NCI-H1694 treated with DMSO at 0.1 percent for 48 hours (cell line): Measurements from ENCODE around the gene TLDC2.
"Not testable (repeated sequence)": the region's sequence is repeated elsewhere in the genome, so short reads cannot be mapped to it uniquely, and the experiment has no call there.

Experiments used
- DNase-seq: peaks from one replicate; lab custom pipeline; 2025; lab: John Stamatoyannopoulos, UW

TLDC2 gene

DNA sequence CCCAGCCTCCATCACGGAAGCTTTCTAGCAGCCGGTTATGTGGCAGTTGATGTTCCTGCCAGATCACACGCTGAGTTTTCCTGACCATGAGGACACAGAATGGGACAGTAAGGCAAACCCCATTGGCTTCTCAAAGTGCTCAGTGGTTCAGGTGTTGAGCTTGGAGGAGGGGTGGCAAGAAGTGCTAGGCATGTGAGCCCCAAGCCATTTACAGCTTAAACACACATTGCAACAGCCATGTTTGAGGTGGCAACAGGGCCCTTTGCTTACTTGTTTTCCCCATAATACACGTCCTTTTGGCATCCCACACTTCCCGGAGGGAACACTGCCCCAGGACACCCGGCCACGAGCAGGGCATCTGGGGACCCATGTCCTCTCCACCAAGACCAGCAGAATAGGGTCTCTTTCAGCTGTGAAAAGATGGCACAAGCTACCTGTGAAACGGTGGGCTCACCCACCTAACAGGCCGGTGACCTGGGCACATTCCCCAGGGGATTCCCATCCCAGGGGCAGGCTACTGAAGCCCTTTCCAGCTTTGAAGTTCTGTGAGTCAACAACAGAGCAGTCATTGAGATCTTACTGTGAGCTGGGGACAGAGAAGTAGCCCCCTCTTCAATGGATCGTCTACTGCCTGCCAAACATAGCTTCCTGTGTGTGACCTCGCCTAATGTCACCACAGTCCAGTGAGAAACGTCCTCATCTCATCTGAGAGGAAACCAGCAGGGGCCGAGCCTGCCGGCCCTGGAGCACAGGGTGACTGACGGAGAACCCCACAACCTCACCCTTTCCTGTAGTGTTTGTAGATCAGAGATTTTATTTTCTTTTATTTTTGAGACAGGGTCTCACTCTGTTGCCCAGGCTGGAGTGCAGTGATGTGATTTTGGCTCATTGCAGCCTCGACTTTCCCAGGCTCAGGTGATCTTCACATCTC lies 4.0 kb upstream of the TLDC2 start:
- DNase-seq: no peak

DNA sequence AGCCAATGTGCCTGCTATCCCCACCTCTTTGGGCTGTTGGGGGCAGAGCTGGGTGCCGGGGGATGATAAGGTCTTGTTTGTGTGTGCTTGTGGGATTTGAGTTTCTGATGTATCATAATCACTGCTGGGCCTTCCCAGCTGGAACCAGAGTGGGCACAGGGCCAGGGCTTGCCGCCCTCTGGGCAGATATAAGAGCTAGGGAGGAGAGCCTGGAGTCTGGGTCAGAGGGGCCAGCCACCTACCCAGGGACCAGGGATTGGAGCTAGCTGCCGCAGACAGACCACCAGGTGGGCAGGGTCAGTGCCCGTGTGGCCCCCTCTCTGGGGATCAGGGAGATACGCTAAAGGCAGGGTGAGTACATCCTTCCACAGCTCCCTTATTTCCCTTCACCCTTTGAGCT lies 3.1 kb upstream of the TLDC2 start:
- DNase-seq: no peak

DNA sequence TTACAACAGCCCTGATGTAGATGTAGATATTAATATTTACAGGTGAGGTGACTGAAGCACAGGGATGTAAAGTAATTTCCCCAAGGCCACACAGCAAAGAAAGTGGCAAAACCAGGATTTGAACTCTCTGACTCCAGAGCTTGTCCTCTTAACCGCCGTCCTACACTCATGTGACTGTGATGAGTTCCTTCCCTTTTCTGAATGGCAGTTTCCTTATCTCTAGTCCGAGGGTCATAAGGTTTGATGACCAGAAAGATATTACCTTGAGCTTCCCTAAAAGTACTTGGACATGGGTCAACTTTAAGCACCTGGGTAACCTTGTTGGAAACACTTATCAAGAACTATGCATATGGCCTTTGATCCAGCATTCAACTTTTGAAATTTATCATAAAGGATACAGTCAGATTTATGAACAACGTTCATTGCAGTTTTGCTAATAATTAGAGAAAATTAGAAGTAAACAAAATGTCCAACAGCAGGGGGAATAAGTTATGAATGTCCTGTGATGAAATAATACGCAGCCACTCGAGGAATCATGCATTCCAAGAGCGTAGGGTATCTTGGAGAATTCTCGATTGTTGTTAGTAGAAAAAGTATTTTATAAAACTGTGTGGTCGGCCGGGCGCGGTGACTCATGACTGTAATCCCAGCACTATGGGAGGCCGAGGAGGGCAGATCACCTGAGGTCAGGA lies 2.3 kb upstream of the TLDC2 start:
- no peak for DNase-seq

DNA sequence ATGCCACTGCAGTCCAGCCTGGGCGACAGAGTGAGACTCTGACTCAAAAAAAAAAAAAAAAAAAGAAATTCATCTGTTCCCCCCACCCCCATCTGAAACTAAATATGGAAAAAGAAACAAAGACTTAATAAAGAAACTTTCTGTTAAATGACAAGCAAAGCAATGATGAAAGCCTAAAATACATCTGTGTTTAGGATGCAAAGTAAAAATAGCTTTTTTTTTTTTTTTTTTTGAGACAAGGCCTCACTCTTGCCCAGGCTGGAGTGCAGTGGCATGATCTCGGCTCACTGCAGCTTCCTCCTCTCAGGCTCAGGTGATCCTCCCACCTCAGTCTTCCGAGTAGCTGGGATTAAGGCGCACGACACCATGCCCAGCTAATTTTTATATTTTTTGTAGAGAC lies 845 bp upstream of the TLDC2 start:
- DNase-seq: not testable (repeated sequence)

DNA sequence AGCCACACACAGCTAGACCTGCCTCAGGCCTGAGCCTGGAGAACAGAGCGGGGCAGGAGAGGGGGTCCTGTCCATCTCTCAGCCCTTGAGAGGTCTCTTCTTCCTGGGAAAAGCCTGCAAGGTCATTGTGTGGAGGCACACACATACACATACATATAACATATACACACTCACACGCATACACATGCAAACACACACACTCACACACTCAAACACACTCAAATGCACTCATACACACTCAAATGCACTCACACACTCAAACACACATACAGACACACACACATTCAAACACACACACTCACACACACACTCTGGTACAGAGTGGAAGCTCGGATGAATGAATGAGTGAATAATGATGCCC lies 515 bp downstream of the TLDC2 start:
- DNase-seq: no peak

DNA sequence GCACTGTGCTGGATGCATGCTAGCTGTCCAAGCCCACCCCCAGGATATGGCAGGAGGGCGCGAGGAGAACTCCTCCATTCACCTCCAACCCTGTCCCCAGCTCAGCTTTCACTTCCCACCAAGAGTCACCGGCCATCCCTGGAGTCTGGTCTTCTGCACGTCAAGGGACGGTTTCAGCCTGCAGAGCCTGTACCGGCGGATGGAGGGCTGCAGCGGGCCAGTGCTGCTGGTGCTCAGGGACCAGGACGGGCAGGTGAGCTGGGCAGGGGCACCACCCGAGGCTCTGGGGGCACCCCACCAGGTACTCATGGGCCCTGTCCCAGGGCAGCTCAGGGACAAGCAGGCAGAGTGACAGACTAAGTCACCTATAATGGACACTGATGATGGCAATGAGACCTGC lies 3.0 kb downstream of the TLDC2 start:
- no peak for DNase-seq

DNA sequence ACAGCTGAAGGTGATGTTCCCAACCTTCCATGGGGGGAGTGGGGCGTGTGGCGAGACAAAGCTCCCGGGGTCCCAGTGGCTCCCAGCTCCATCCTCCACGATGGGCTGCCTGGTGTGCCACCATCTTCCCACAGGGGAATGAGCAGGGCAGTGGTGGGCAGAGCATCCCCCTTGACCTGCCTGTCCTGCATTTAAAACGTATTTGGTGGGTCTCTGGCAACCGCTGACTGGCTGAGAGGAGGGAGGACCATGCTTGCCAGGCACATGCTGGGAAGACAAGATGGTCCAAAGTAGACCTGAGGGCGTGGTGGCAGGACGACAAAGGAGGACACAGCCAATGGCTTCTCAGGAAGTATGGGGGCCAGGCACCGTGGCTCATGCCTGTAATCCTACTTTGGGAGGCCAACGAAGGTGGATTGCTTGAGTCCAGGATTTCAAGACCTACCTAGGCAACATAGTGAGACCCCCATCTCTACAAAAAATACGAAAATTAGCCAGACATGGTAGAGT lies 4.9 kb downstream of the TLDC2 start:
- no peak for DNase-seq

DNA sequence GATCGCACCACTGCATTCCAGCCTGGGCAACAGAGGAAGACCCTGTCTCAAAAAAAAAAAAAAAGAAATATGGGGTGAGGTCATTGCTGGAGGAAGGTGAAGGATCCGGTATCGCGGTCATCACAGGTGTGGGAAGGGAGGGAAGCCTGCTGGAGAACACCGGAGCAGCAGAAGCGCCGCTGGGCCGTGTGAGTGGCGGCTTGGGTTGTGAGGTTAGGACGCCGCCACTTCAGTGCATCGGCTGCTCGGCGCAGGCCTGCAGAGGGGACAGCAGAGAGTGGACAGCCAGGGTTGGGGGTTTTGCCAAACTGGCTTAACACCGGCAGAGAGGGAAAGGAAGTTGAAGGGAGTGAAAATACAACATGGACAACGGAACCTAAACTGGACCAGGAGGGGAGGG lies 5.4 kb downstream of the TLDC2 start:
- DNase-seq: no peak

DNA sequence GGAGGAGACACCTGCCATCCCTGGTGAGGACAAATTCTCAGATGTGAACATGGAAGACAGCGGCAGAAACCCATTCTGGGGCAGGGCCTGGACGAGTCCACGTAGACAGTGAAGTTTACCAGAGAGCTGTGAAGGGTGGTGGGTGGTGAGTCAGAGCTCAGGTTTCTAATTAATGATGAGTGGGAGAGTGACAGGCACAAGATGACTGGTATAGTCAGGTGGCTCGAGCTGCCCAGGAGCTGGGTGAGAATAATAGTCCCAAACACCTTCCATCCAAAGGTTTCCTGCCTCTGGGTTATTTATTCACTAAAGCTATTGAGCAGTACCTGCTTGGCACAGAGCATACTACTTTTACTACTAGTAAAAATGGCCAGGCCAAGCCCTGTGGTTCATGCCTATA lies 6.0 kb downstream of the TLDC2 start:
- no peak for DNase-seq

DNA sequence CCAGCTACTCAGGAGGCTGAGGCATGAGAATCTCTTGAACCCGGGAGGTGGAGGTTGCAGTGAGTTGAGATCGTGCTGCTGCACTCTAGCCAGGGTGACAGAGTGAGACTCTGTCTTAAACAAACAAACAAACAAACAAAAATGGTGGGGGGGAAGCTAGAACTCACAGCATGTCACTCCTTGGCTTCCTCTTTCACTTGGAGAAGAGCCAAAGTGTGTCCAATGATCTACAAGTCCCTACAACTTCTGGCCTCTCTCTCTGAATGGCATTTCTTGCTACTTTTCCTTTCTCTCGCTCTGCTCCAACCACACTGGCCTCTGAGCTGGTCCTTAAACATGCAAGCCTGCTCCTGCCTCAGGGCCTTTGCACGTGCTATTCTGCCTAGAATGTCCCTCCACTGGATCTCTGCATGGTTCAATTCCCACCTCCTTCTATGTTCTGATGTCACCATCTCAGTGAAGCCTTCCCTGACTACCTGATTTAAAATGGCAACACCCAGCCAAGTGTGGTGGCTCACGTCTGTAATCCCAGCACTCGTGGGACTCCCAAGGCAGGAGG lies 8.1 kb downstream of the TLDC2 start:
- no peak for DNase-seq

DNA sequence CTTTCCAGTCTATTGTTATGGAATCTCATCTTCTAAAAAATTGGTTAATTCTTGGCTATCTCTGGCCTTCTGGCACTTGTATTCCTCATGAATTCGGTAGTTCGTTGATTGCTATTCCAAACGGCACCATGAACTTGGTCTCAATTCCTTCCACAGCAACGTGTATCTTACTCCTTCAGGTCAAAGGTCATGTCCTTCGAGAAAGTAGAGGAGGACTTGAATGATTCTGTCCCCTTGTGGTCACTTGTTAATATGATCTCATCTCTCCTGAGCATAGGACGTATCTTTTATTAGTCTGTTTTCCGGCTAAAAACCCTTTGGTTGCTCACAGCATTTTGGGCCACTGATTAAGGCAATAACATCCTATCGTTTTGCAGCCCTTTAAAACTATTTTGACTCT lies 9.4 kb downstream of the TLDC2 start:
- DNase-seq: no peak

DNA sequence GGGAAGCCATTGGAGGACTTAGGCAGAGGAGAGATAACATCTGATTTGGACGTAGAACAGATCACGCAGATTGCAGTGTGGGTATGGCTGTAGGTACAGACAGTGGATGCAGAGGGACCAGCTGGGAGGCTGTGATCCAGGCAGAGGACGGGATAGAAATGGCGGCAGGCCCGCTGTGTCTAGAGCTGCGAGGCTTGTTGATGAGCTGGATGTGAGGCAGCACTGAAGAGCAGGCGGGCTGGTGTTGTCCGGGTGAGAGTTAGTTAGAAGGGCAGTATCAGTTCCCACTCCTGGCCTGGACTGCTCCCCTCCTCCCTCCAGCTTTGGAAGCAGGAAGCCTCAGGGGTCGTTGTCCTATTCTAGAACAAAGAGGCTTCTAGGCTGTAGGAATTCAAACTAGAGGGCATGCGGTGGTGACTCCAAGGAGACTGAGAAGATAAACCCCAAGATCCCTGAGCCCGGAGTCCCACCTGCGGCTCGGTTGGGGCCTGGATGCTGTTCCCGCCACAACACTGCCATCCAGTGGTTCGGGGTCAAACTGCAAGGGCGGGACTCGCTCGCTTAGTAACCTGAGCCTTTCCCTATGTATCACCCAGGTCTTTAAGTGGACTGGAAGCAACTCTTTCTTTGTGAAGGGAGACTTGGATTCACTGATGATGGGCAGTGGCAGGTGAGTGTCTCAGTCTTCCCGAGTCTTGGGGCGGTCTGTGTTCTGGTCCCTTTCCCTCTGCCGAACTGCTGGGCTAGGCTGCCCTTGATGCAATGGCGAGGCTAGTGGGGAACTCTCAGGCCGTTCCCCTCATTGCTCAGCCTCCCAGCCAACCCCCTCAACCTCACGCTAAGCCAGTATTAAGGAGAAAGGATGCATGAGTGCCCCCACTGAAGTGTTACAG lies 11.2 kb downstream of the TLDC2 start:
- DNase-seq: peak; percentile 42

DNA sequence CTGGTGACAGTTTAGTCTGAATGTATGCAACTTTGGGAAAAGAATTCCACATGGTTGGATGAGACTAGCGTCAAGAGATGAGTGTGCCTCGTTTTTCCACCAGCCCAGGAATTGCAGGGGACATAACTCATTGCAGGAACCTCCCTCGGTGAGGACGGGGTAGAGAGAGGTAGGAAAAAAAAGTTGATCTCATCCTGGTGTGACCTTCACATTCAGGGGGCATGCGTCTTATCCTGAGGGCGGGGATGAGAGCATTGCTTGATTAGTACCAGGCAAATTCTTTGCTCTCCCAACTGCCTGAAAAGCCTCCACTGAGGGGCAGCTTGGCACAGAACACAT lies 11.8 kb downstream of the TLDC2 start:
- no peak for DNase-seq

DNA sequence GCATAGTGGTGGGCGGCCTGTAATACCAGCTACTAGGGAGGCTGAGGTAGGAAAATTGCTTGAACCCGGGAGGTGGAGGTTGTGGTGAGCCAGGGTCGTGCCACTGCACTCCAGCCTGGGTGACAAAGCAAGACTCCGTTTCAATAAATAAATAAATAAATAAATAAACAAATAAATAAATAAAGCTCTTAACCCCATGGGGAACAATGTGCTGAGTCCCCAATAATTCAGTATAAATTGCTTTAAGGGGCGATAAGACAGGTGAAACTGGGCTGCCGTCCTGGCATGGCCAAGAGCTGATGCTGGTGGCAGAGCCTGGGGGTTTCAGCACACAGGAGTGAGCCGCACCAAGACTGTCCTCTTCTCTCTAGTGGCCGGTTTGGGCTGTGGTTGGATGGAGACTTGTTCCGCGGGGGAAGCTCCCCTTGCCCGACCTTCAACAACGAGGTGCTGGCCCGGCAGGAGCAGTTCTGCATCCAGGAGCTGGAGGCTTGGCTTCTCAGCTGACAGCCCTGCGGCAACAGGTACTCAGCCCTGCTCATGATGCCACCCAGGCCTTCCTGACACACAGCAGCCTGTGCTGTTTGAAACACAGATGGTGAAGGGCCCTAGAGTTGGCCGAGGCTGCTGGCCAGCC lies 13.1 kb downstream of the TLDC2 start:
- no peak for DNase-seq

DNA sequence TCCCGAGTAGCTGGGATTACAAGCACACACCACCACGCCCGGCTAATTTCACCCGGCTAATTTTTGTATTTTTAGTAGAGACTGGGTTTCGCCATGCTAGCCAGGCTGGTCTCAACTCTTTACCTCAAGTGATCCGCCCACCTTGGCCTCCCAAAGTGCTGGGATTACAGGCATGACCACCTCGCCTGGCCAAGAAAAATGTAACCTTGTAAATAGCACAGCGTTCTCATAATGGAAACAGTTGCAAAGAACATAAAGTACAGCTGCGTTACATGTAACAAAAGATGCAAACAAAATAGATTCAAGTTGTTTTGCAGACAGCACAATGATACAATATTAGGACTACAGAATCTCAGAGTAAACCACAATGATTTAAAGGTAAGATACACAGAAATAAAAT lies 14.6 kb downstream of the TLDC2 start:
- DNase-seq: no peak

DNA sequence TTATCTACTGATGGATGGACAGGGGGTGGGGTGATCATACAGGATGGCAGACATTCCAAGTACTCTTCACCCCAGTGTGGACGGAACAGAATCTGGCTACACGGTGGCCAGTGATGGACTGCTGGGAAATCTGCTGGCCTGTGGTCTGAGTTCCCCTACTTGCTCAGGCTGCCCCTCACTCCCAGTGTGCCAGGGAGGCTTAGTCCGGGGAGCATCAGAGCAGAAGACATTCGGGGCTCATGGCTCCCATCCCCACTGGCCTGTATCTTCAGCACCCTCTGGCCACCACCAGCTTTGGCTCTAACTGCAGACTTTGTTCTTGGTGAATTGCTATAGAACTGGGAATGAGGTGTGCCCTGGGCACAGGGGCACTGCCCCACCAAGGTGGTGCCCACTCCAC lies 15.3 kb downstream of the TLDC2 start:
- no peak for DNase-seq

DNA sequence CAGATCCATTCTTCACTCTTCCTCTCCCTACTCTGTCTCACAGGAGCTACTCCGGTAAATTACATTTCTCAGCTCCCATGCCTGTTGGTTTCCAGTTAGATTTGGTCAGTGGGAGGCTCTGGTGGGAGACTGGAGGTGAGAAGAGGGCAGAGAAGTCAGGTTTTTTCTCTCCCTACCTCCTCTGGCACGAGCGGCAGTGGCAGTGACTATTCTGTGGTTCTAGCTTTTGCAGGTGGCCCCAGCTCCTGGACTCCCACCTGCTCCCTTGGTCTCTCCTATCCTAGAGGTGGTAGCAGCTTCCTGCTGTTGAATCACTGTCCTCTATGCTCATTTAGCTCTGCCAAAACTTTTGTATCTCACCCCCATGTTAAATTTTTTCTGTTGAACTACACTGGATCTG lies 17.9 kb downstream of the TLDC2 start:
- DNase-seq: no peak

DNA sequence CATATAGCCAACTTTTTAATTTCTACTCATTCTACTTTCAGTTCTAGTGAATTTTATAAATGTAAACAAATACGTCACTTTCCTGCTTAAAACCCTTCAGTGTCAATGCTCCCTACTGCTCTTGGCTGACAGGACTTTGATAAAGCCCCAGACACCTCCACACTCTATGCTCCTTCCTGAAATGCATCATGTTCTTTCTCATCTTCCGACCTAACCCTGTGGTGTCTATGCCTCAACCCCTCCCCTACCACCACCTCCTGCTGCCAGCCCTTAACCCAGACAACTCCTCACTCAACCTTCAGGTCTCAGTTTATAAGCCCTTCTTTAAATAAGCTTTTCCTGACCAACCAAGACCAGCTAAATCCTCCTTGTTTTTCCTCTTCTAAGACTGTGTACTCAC lies 19.1 kb downstream of the TLDC2 start:
- DNase-seq: no peak

DNA sequence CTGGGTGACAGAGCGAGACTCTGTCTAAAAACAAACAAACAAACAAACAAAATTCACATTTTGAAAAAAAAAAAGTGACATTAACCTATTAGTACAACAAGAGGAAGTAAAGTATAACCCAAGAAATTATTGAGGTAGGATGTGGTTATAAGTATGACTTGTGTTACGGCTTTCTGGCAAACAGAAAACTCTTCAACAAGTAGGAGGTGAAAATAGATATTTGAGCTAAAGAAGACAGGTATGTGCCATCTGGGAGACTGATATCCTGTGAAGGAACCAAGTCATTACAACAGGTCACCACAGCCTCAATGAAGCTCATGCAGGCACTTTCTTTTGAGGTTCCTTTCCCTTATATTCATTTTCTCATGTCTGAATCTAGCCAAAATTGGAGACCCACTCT lies 28.8 kb downstream of the TLDC2 start:
- DNase-seq: no peak

DNA sequence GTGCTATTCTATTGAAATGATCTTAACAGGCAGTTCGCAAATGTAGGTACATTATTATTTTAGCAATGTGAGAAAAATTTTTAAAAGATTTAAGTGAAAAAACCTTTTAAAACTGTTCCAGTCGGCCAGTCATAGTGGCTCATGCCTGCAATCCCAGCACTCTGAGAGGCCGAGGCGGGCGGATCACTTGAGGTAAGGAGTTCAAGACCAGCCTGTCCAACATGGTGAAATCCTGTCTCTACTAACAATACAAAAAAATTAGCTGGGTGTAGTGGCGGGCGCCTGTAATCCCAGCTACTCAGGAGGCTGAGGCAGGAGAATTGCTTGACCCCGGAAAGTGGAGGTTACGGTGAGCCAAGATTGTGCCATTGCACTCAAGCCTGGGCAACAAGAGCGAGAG lies 29.6 kb downstream of the TLDC2 start:
- DNase-seq: not testable (repeated sequence)

DNA sequence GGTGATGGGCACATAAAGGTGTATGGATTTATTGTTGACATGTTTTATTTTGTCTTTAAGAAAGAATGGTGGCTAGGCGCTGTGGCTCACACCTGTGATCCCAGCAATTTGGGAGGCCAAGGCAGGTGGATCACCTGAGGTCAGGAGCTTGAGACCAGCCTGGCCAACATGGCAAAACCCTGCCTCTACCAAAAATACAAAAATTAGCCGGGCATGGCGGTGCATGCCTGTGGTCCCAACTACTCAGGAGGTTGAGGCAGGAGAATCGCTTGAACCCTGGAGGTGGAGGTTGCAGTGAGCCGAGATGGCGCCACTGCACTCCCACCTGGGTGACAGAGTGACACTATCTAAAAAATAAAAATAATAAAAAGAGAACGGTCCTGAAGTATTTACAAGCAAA lies 30.1 kb downstream of the TLDC2 start:
- not testable (repeated sequence) for DNase-seq

DNA sequence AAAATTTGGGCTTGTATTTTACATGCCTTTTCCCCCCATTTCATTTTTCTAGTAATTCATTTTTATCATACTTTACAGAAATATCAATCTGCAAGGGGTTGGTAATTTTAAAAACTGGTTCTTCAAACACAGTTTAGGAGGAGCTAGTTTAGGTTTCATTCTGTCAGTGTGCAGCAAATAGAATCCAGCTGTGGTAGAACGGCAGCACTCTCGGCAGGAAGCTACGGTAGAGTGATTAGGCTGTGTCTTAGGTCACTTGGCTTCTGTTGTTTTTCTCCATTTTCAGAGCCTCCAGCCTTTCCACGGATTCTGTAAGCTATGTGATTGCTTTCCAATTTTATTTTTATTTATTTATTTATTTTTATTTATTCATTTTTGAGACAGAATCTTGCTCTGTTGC lies 32.7 kb downstream of the TLDC2 start:
- no peak for DNase-seq
